DMS 273 treated with DMSO at 0.1 percent for 48 hours (cell line): Measurements from ENCODE around the gene CFAP77.
"Not testable (repeated sequence)": the region's sequence is repeated elsewhere in the genome, so short reads cannot be mapped to it uniquely, and the experiment has no call there.

ENCODE experiments used
- DNase-seq: peaks from one replicate; lab custom pipeline; 2025; lab: John Stamatoyannopoulos, UW

Gene CFAP77

GRCh38 chr9:132547976-132548730, 138.1 kb downstream of the CFAP77 start:
- no peak for DNase-seq

DNA sequence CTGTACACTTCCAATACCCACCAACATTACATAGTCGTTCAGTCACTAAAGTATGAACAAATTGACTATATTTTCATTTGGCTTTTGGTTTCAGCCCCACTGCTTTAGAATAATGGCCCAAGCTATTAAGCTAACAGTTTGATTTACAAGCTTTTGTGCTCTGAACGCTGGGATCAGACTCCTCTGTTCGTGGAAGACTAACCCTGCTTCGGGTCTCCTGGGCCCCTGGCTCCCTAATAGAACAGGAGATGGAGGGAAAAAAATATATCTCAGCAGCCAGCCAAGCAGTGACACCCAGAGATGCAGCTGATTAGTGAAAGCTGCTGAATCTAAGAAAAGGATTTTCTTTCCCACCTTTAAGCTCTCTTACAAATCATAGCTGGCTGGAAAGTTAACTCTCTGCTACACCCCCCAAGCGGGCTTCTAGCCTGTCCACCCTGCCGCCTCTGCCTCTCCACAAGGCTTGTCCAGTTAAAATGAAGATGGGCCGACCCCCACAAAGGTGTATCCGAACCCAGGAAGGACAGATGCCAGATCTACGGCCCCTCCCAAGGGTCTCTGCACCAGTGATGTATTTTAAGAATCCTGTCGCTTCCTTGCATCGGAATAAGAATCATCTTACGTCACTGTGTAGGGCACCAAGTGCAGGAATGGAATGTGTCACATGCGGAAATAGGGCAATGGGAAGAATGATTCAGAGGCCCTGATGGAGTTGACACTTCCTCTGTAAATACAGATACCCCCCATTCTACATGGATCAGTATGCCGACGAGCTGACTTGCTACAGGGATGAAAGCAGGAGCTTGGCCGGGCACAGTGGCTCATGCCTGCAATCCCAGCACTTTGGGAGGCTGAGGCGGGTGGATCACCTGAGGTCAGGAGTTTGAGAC, 139.0 kb downstream of the CFAP77 start:
- DNase-seq: no peak

GRCh38 chr9:132551556-132551955, 141.5 kb downstream of the CFAP77 start:
- no peak for DNase-seq

DNA sequence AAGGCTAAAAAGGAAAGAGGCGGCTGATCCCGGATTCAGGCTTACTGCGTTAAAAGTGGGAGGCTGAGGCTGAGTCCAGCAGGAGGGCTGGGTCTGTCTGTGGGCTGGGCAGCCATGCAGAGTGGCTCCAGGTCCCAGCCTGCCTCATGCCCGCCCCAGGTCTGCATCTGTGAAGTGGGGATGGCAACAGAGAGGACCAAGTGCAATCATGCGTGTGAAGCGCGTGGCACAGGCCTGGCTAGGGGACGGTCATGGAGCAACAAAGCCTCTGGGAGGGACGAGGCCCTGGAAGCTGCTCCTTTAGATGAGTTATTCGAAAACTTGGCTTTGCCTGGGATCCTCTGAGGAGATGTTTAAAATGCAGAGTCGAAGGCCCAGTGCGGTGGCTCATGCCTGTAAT, 142.0 kb downstream of the CFAP77 start:
- no peak for DNase-seq

DNA sequence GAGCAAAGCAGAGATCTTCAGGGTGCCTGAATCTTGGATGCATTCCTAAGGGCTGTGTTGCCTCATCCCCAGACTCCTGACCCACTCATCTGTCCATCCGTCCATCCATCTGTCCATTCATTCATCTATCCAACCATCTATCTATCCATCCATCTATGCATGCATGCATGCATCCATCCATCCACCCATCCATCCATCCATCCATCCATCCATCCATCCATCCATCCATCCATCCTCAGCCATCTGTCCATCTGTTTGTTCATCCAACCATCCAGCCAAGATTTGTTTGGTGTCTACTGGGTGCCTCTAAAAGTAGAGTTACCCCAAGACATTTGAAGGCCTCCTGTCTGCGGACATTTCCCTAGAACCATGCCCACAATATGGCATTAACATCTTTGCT, 144.7 kb downstream of the CFAP77 start:
- no peak for DNase-seq

DNA sequence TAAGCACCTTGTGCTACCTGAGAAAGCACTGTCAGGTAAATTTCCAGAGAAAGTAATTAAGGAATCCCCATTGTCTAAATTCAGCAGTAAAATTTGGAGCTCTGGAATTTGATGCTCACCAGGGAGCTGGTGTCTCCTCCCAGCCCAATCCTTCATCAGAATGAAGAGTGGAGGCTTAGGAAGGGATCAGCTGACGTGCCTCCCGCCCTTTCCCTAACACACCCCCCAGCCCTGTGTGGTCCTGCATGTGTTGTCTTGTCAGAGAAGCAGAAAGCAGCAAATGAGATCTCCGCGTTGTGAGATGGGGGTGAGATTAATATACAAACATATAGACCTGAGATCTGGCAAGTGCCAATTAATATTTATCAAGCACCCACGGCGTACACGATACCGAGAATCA, 145.5 kb downstream of the CFAP77 start:
- DNase-seq: no peak

- DNase-seq: no peak
Observed at GRCh38 chr9:132556235-132556634, 146.2 kb downstream of the CFAP77 start.

DNA sequence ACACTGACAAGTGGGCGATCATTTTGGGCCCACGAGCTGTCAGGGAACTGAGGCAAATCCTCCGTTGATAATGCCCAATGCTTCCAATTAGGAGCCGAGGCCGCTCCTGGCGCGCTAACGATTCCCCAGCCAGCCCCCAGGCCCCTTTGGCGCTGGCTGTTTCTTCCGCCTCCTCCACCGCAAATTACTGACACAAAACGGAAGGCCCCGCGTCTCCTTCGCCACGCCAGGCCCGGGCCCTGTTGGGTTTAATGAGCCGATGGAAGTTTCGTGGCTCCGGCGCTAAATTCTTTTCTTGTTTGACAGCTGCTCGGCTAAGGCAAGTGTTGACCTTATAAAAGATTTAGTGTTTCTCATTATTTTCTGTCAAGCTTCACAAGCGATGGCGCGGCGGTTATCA, 146.7 kb downstream of the CFAP77 start:
- no peak for DNase-seq

DNA sequence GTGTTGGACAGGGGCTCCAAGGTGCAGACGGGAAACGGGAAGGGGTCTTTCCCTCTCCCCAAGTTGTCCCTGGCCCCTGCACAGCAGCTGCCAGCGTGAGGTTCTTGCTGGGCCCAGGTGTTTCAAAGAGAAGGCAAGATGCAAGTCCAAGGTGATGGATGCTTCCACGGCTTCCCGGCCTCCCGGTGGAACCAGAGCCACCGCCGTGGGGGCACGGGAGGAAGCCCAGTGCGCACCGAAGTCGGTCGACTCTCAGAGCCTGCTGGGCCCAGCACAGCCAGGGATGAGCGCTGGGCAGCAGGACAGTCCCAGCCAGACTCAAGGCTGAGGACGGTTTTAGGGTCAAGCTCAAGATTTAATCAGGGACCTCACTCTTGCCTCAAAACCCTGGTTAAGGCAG, 147.1 kb downstream of the CFAP77 start:
- DNase-seq: no peak

DNA sequence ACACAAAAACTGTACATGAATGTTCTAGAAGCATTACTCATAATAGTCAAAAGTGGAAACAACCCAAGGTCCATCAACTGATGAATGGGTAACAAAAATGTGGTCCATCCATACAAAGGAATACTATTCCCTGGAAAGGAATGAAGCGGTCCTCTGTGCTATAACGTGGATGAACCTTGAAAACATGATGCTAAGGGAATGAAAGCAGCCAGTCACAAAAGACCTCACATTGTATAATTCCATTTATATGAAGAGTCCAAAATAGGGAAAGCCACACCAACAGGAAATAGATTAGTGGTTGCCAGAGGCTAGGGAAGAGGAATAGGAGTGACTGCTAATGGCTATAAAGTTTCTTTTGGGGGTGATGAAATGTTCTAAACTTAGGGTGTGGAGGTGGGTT, 149.7 kb downstream of the CFAP77 start:
- DNase-seq: no peak

DNA sequence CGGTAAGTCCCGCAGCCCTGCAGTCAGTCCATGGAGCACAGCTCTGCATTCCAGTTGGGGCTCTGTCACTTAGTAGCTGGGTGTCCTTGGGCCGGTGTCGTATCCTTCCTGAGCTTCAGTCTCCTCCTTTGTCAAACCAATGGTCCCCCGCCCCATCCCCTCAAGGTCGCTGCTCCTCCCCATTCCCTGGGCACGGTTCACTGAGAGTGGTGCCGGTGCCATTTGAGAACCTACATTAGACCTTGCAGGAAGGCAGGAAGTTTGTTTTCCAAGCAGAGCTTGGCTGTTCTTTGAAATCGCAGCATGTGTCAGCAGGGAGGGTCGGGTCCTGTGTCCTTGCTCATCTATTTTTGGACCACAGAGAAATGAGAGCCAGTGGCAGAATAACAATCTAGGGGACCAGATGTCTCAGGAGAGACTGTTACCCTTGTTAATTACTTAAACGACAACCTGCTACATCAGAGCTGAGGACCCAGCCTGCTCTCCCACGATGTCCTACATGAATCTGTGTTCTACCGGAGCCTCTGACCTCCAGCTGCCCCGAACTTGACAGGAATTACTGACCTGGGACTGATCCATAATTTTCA, 150.7 kb downstream of the CFAP77 start:
- DNase-seq: no peak

DNA sequence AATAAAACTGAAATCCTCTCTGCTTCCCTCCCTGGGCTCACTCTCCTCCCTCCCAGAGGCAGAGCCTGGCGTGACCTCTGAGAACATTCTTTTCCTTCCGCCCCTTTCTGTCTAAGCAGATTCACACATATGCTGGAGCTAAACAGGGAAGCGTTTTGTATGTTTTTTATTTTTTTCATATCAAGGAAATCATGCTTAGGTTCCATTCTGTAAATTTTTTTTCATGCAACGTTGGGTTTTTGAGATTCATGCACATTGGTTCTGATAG, 152.2 kb downstream of the CFAP77 start:
- no peak for DNase-seq

GRCh38 chr9:132564526-132564925, 154.5 kb downstream of the CFAP77 start:
- DNase-seq: no peak

GRCh38 chr9:132568787-132569186, 158.8 kb downstream of the CFAP77 start:
- not testable (repeated sequence) for DNase-seq

GRCh38 chr9:132571806-132572600, 162.0 kb downstream of the CFAP77 start:
- DNase-seq: no peak

DNA sequence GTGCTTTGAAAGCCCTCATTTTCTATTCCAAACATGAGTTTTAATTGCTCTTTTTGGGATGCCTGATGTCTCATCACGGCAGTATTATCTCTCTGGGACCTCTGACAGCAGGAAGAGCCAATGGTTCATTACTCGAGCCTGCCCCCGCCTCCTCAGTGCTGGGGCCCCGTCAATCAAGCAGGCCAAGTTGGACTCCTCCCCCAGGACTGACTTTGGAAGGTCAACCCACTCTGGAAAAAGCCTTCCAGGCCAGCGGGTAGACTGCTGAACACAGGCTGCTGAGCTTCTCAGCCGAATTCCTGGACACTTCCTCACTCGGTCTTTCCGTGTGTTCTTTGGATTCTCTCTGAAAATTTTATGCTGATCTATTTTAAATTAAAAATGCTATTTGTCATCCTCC, 162.9 kb downstream of the CFAP77 start:
- DNase-seq: no peak

DNA sequence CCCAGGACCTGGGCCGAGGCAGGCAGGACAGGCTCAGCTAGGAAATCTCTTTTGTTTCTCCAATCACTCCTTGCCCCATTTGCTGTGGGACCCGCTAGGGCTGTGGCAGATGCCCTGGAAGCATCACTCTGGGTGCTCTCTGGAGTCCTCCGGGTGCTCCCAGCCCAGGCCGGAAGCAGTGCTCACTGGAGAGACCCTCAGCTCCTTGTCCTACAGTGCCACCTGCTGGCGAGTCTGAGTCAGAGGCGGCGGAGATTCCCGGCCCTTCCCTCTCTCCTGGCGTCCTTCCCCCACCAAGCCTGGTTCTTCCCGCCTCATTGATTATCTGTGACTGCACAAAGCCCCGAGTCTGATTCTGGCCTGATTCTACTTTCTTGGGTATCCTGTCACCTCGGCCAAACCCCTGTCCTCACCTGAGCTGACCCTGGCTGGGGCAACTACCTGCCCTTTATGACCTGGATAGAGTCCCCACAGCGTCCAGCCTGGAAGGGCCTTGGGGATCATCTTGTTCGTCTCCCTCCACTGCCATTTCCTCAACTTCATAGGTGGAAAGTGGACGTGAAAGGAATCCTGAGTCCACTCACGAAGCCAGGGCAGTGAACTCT, 165.1 kb downstream of the CFAP77 start:
- DNase-seq: no peak

DNA sequence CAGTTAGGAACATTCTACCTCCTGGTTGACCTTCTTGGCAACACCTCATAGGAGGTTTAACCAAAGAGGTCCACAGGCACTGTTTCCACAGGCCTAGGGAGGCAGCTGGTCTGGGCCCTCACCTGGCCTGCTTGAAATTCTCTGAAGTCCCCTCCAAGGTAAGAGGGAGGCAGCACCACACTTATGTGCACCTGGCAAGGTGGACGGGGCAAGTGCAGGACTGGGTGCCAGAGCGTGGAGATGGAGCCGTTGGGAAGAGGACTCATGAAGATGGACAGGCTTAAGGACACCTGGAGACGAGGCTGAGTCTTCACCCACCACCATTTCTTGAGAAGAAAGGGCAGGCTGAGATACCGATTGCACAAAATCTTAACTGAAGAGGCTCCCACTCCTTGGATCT, 165.8 kb downstream of the CFAP77 start:
- no peak for DNase-seq

DNA sequence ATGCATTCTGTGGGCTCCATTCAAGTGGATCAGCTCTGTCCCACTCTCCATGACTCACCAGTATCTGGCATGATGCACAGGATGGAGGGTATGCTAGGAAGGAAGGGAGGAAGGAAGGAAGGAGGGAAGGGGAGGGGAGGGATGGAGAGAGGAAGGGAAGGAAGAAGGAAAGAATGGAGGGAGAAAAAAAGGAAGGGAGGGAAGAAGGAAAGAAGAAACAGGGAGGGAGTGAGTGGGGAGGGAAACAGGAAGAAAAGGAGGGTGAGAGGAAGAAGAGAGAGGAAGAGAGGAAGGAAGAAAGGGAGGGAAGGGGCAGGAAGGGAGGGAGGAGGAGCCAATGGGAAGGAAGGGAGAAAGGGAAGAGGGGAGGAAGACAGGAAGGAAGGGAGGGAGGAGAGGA, 167.1 kb downstream of the CFAP77 start:
- DNase-seq: no peak

GRCh38 chr9:132578367-132578932, 168.4 kb downstream of the CFAP77 start:
- DNase-seq: no peak

GRCh38 chr9:132579427-132579798, 169.4 kb downstream of the CFAP77 start:
- no peak for DNase-seq
